Measurements from ENCODE around the gene TNFSF18.

- TF ChIP-seq ARNT (IDR thresholded peaks at IDR 0.05) (no peak), NFRKB (IDR thresholded peaks at IDR 0.05) (no peak), BHLHE40 (IDR thresholded peaks at IDR 0.05; ENCODE audit: borderline replicate concordance) (no peak)
Measured at GRCh38 chr1:173063171-173063570, 12.4 kb upstream of the TNFSF18 start.
